Hematopoietic multipotent progenitor cell treated with erythropoietin and hydrocortisone succinate and interleukin-3 and kit ligand, for 15 days (in vitro differentiated cells): ENCODE data around the gene CMSS1.

Source experiments
- DNase-seq: peaks from one replicate; pipeline ENCODE4 v3.0.0-alpha.2; 2015; ENCODE audit warnings: low spot score

Gene CMSS1

GRCh38 chr3:100149130-100149529 is 331.5 kb downstream of the CMSS1 start:
- no peak for DNase-seq

- no peak for DNase-seq
Observed at GRCh38 chr3:100149713-100150415, 332.2 kb downstream of the CMSS1 start.

GRCh38 chr3:100150473-100150872 is 332.8 kb downstream of the CMSS1 start:
- no peak for DNase-seq

GRCh38 chr3:100151024-100151707 is 333.5 kb downstream of the CMSS1 start:
- no peak for DNase-seq

GRCh38 chr3:100154171-100154570 is 336.5 kb downstream of the CMSS1 start:
- DNase-seq: no peak

- no peak for DNase-seq
Observed at GRCh38 chr3:100155128-100155527, 337.5 kb downstream of the CMSS1 start.

- DNase-seq: no peak
Observed at GRCh38 chr3:100155590-100155989, 337.9 kb downstream of the CMSS1 start.

GRCh38 chr3:100157685-100158084 is 340.0 kb downstream of the CMSS1 start:
- DNase-seq: no peak

- DNase-seq: no peak
Observed at GRCh38 chr3:100158918-100159330, 341.3 kb downstream of the CMSS1 start.

- no peak for DNase-seq
Observed at GRCh38 chr3:100159331-100160153, 341.9 kb downstream of the CMSS1 start.

- no peak for DNase-seq
Observed at GRCh38 chr3:100160521-100160920, 342.9 kb downstream of the CMSS1 start.

- no peak for DNase-seq
Observed at GRCh38 chr3:100163787-100164186, 346.1 kb downstream of the CMSS1 start.

- DNase-seq: no peak
Observed at GRCh38 chr3:100164743-100165142, 347.1 kb downstream of the CMSS1 start.

GRCh38 chr3:100165926-100166550 is 348.4 kb downstream of the CMSS1 start:
- DNase-seq: no peak

GRCh38 chr3:100169201-100169920 is 351.7 kb downstream of the CMSS1 start:
- no peak for DNase-seq

GRCh38 chr3:100170486-100170885 is 352.8 kb downstream of the CMSS1 start:
- no peak for DNase-seq

GRCh38 chr3:100171211-100171914 is 353.7 kb downstream of the CMSS1 start:
- no peak for DNase-seq

GRCh38 chr3:100173961-100174360 is 356.3 kb downstream of the CMSS1 start:
- no peak for DNase-seq

GRCh38 chr3:100175637-100176280 is 358.1 kb downstream of the CMSS1 start:
- DNase-seq: no peak

- DNase-seq: no peak
Observed at GRCh38 chr3:100179692-100180349, 362.2 kb downstream of the CMSS1 start.
